H9 (cell line): ENCODE results near the gene PRKAR1A. TPM values are rescaled to one million over a fixed set of nuclear protein-coding genes. Genes with fewer than 3 reads are reported as not detected.

ENCODE experiments used
- DNase-seq: peaks from one replicate; pipeline ENCODE4 v3.0.0-alpha.2; 2017
- H2AFZ ChIP-seq: one replicate; pipeline ENCODE4 v1.6.1; 2013; ENCODE audit warnings: mild to moderate bottlenecking, low read length, control low read depth, moderate library complexity
- H2AK5ac ChIP-seq: 2 replicates; pipeline ENCODE4 v1.6.1; 2013; ENCODE audit warnings: low read length, control low read depth, mixed read lengths; ENCODE audit not compliant: insufficient read length
- H2BK120ac ChIP-seq: one replicate; pipeline ENCODE4 v1.6.1; 2013; ENCODE audit warnings: low read depth, mild to moderate bottlenecking, low read length, control low read depth, inconsistent platforms; ENCODE audit not compliant: poor library complexity, severe bottlenecking
- H2BK12ac ChIP-seq: 2 replicates; pipeline ENCODE4 v1.6.1; 2013; ENCODE audit warnings: low read length, control low read depth, mixed read lengths, low read depth; ENCODE audit not compliant: insufficient read length
- H2BK15ac ChIP-seq: 2 replicates; pipeline ENCODE4 v1.6.1; 2013; ENCODE audit warnings: low read depth, low read length, control low read depth
- H2BK20ac ChIP-seq: one replicate; pipeline ENCODE4 v1.6.1; 2013; ENCODE audit warnings: low read depth, mild to moderate bottlenecking, low read length, control low read depth, inconsistent platforms; ENCODE audit not compliant: poor library complexity, severe bottlenecking
- H2BK5ac ChIP-seq: 2 replicates; pipeline ENCODE4 v1.6.1; 2013; ENCODE audit warnings: low read length, control low read depth, mixed read lengths; ENCODE audit not compliant: insufficient read length
- H3K14ac ChIP-seq: 2 replicates; pipeline ENCODE4 v1.6.1; 2013; ENCODE audit warnings: low read length, control low read depth; ENCODE audit not compliant: insufficient read depth
- H3K18ac ChIP-seq: 2 replicates; pipeline ENCODE4 v1.6.1; 2013; ENCODE audit warnings: low read depth, mild to moderate bottlenecking, mixed read lengths, low read length, control low read depth; ENCODE audit not compliant: insufficient read length
- H3K23ac ChIP-seq: 2 replicates; pipeline ENCODE4 v1.6.1; 2013; ENCODE audit warnings: low read length, control low read depth, mixed read lengths, low read depth; ENCODE audit not compliant: insufficient read length
- H3K23me2 ChIP-seq: 2 replicates; pipeline ENCODE4 v1.6.1; 2013; ENCODE audit warnings: low read depth, mild to moderate bottlenecking, mixed read lengths, low read length, control low read depth; ENCODE audit not compliant: insufficient read length, poor library complexity, severe bottlenecking
- H3K27ac ChIP-seq: 2 replicates; pipeline ENCODE4 v1.5.1; 2013; ENCODE audit warnings: low read length, control low read depth, mixed read lengths, low read depth; ENCODE audit not compliant: insufficient read length
- H3K27me3 ChIP-seq: 2 replicates; pipeline ENCODE4 v1.6.1; 2013; ENCODE audit warnings: low read length, control low read depth, inconsistent platforms; ENCODE audit not compliant: insufficient read depth
- H3K4ac ChIP-seq: 2 replicates; pipeline ENCODE4 v1.6.1; 2013; ENCODE audit warnings: low read depth, mild to moderate bottlenecking, control low read depth, inconsistent platforms, low read length, moderate library complexity
- H3K4me1 ChIP-seq: 2 replicates; pipeline ENCODE4 v1.6.1; 2013; ENCODE audit warnings: low read length, control low read depth, inconsistent platforms; ENCODE audit not compliant: insufficient read depth
- H3K4me2 ChIP-seq: 2 replicates; pipeline ENCODE4 v1.6.1; 2013; ENCODE audit warnings: low read length, control low read depth, mixed read lengths; ENCODE audit not compliant: insufficient read length, insufficient read depth
- H3K56ac ChIP-seq: 2 replicates; pipeline ENCODE4 v1.6.1; 2013; ENCODE audit warnings: low read depth, mild to moderate bottlenecking, mixed read lengths, low read length, control low read depth; ENCODE audit not compliant: insufficient read length
- H3K79me1 ChIP-seq: 2 replicates; pipeline ENCODE4 v1.6.1; 2013; ENCODE audit warnings: low read depth, mild to moderate bottlenecking, moderate library complexity, low read length, control low read depth, inconsistent platforms; ENCODE audit not compliant: insufficient read depth, poor library complexity, severe bottlenecking
- H3K79me2 ChIP-seq: 2 replicates; pipeline ENCODE4 v1.6.1; 2013; ENCODE audit warnings: low read length, control low read depth, inconsistent platforms; ENCODE audit not compliant: insufficient read depth
- H3K9ac ChIP-seq: 2 replicates; pipeline ENCODE4 v1.6.1; 2013; ENCODE audit warnings: low read length, control low read depth, mixed read lengths; ENCODE audit not compliant: insufficient read length; ENCODE audit errors: extremely low read depth
- H3K9me3 ChIP-seq: one replicate; pipeline ENCODE4 v1.6.1; 2013; ENCODE audit warnings: low read depth, low read length, inconsistent platforms; ENCODE audit not compliant: control insufficient read depth
- H3T11ph ChIP-seq: one replicate; pipeline ENCODE4 v1.6.1; 2013; ENCODE audit warnings: mild to moderate bottlenecking, low read length, control low read depth, inconsistent platforms
- H4K20me1 ChIP-seq: one replicate; pipeline ENCODE4 v1.6.1; 2013; ENCODE audit not compliant: control insufficient read depth, insufficient read length, insufficient read depth
- H4K5ac ChIP-seq: 2 replicates; pipeline ENCODE4 v1.6.1; 2013; ENCODE audit warnings: low read depth, mild to moderate bottlenecking, mixed read lengths, low read length, control low read depth; ENCODE audit not compliant: insufficient read length
- H4K8ac ChIP-seq: replicated peaks from 2 replicates; pipeline ENCODE4 v1.6.1; 2013; ENCODE audit warnings: low read length, control low read depth, mixed read lengths, low read depth; ENCODE audit not compliant: insufficient read length
- H4K91ac ChIP-seq: 2 replicates; pipeline ENCODE4 v1.6.1; 2013; ENCODE audit warnings: low read depth, mild to moderate bottlenecking, moderate library complexity, mixed read lengths, low read length, control low read depth; ENCODE audit not compliant: insufficient read length
- H3K27ac Mint-ChIP-seq, 3 experiments: 2 replicates in 2 of 3; 3 replicates in 1 of 3; pipeline ENCODE4 v1.8.0; 2020 to 2021; ENCODE audit warnings: mixed read lengths in 3 of 3, mild to moderate bottlenecking in 1 of 3, moderate library complexity in 1 of 3
- H3K27me3 Mint-ChIP-seq: 2 replicates; pipeline ENCODE4 v1.8.0; 2021; ENCODE audit warnings: low read depth, mild to moderate bottlenecking, moderate library complexity, mixed read lengths
- H3K36me3 Mint-ChIP-seq, 3 experiments: 2 replicates in 2 of 3; 3 replicates in 1 of 3; pipeline ENCODE4 v1.8.0; 2020 to 2021; ENCODE audit warnings: low read depth in 3 of 3, mixed read lengths in 3 of 3; ENCODE audit not compliant: insufficient read depth in 1 of 3
- H3K4me1 Mint-ChIP-seq, 2 experiments: 2 replicates each; pipeline ENCODE4 v1.8.0; 2020; ENCODE audit warnings: mixed read lengths in 2 of 2
- H3K4me3 Mint-ChIP-seq, 2 experiments: 2 replicates in 1 of 2; 3 replicates in 1 of 2; pipeline ENCODE4 v1.8.0; 2020 to 2021; ENCODE audit warnings: mild to moderate bottlenecking in 2 of 2, mixed read lengths in 2 of 2, moderate library complexity in 1 of 2
- H3K9me3 Mint-ChIP-seq, 2 experiments: 2 replicates in 1 of 2; 3 replicates in 1 of 2; pipeline ENCODE4 v1.8.0; 2020; ENCODE audit warnings: mild to moderate bottlenecking in 2 of 2, mixed read lengths in 2 of 2, moderate library complexity in 1 of 2
- CTCF ChIP-seq: fragments of 200-600 bp; sonication (generic); conservative IDR thresholded peaks from 3 replicates; pipeline ENCODE4 v1.8.0; 2021; ENCODE audit warnings: antibody characterized with exemption, mild to moderate bottlenecking
- WGBS: extraction: QIAGEN DNeasy Blood & Tissue Kit; methylation state at CpG from one replicate; pipeline ENCODE4 v1.1.7; 2013; ENCODE audit warnings: missing lambda C conversion rate, low lambda C conversion rate, mixed read lengths; ENCODE audit not compliant: insufficient read length; ENCODE audit errors: extremely low coverage; 5-methylcytosine and 5-hydroxymethylcytosine counted together
- total RNA-seq: library from RNA; stranded (reverse); gene quantifications from 2 replicates; pipeline ENCODE4 v1.2.1, GENCODE V29; 2021

Gene PRKAR1A
- total RNA-seq, 1 experiment from 2014 or later = 171 TPM

DNA sequence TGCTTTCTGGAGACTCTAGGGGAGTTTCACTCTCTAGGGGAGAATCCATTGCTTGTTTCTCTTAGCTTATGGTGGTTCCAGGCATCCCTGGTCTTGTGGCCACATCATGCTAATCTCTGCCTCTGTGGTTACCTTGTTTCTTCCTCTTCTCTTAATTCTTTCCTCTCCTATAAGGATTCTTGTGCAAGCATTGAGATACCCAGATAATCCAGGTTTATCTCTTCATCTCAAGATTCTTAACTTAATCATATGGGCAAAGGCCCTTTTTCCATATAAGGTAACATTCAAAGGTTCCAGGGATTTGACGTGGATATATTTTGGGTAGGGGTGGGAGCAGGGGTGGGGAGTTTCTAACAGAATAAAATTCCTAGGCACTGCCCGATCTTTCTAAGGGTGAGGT lies 56.4 kb downstream of the PRKAR1A start:
- no peak overlapping the region for H2BK120ac ChIP-seq
- H3K9me3 ChIP-seq = no peaks in the 10 kb centered on the region
- H4K5ac ChIP-seq = no peak overlapping the region
- no peak overlapping the region for H3K27ac ChIP-seq
- H3K23ac ChIP-seq = no peak overlapping the region
- H3K23me2 ChIP-seq = no peaks in the 10 kb centered on the region
- H2BK20ac ChIP-seq = no peak overlapping the region
- no peak overlapping the region for H3K27ac Mint-ChIP-seq
- no peak overlapping the region for H4K8ac ChIP-seq
- H4K20me1 ChIP-seq = no peaks in the 10 kb centered on the region
- H3K56ac ChIP-seq = no peak overlapping the region
- H3K27me3 Mint-ChIP-seq = peaks cover 2% of the 10 kb centered on the region; the same call in 1 of the 2 replicates
- no peak overlapping the region for H3K18ac ChIP-seq
- no peak overlapping the region for H3K14ac ChIP-seq
- H2AK5ac ChIP-seq = no peak overlapping the region
- no peaks in the 10 kb centered on the region for H3K4me1 ChIP-seq
- no peaks in the 10 kb centered on the region for H3K79me2 ChIP-seq
- H2AFZ ChIP-seq = no peak overlapping the region
- H3K4me3 Mint-ChIP-seq = no peak overlapping the region
- DNase-seq = no peak
- no peaks in the 10 kb centered on the region for H3K4me1 Mint-ChIP-seq
- no peak overlapping the region for H3K4me2 ChIP-seq
- H3T11ph ChIP-seq = no peak overlapping the region
- H3K9me3 Mint-ChIP-seq = no peaks in the 10 kb centered on the region
- peaks cover 0 to 4% (median 0%) of the 10 kb centered on the region in 3 experiments; a peak in 2 of 7 replicates for H3K36me3 Mint-ChIP-seq
- no peak overlapping the region for H3K9ac ChIP-seq
- no peaks in the 10 kb centered on the region for H3K79me1 ChIP-seq
- TF ChIP-seq CTCF = no peak
- H2BK5ac ChIP-seq = no peak overlapping the region
- WGBS = no CpG with 5 or more reads among the region's 2 CpGs
- no peak overlapping the region for H2BK12ac ChIP-seq
- no peaks in the 10 kb centered on the region for H3K27me3 ChIP-seq
- no peak overlapping the region for H2BK15ac ChIP-seq
- no peak overlapping the region for H3K4ac ChIP-seq
- H4K91ac ChIP-seq = no peak overlapping the region
